GM20431 (cell line): ENCODE data around the gene GPR25.

ENCODE experiments used
- in situ Hi-C: fragments of 300-500 bp; cut with MseI, MboI; formaldehyde crosslinking; loops from one replicate; pipeline ENCODE4 v1.15.0; 2020; ENCODE audit warnings: low sequenced_read_pairs; ENCODE audit not compliant: unreplicated experiment

GPR25 gene

GRCh38 chr1:200869753-200870391, 2.9 kb upstream of the GPR25 start:
- in situ Hi-C loops = no loop called here

GRCh38 chr1:200873116-200873670, 412 bp downstream of the GPR25 start:
- in situ Hi-C loops = no loop called here

GRCh38 chr1:200873671-200874397, 1.1 kb downstream of the GPR25 start:
- in situ Hi-C loops = no loop called here

- in situ Hi-C loops = no loop called here
Observed at GRCh38 chr1:200874694-200875093, 1.9 kb downstream of the GPR25 start.

- in situ Hi-C loops = no loop called here
Observed at GRCh38 chr1:200875416-200875815, 2.6 kb downstream of the GPR25 start.

GRCh38 chr1:200877010-200877409, 4.2 kb downstream of the GPR25 start:
- in situ Hi-C loops = no loop called here

GRCh38 chr1:200877839-200878551, 5.2 kb downstream of the GPR25 start:
- in situ Hi-C loops = no loop called here

GRCh38 chr1:200880212-200880611, 7.4 kb downstream of the GPR25 start:
- in situ Hi-C loops = no loop called here

GRCh38 chr1:200883118-200883517, 10.3 kb downstream of the GPR25 start:
- in situ Hi-C loops = no loop called here

GRCh38 chr1:200885623-200886402, 13.0 kb downstream of the GPR25 start:
- in situ Hi-C loops = no loop called here

GRCh38 chr1:200886594-200886993, 13.8 kb downstream of the GPR25 start:
- in situ Hi-C loops = no loop called here

GRCh38 chr1:200887036-200887435, 14.3 kb downstream of the GPR25 start:
- in situ Hi-C loops = no loop called here

- in situ Hi-C loops = no loop called here
Observed at GRCh38 chr1:200887772-200888348, 15.1 kb downstream of the GPR25 start.

- in situ Hi-C loops = no loop called here
Observed at GRCh38 chr1:200888349-200888838, 15.6 kb downstream of the GPR25 start.

- in situ Hi-C loops = no loop called here
Observed at GRCh38 chr1:200889571-200889970, 16.8 kb downstream of the GPR25 start.

- in situ Hi-C loops = no loop called here
Observed at GRCh38 chr1:200890027-200890426, 17.2 kb downstream of the GPR25 start.

- in situ Hi-C loops = no loop called here
Observed at GRCh38 chr1:200890818-200891773, 18.3 kb downstream of the GPR25 start.

GRCh38 chr1:200891774-200892157, 19.0 kb downstream of the GPR25 start:
- in situ Hi-C loops = no loop called here

GRCh38 chr1:200892546-200892945, 19.8 kb downstream of the GPR25 start:
- in situ Hi-C loops = no loop called here
